ENCODE data around the gene CHRDL2.

DNA sequence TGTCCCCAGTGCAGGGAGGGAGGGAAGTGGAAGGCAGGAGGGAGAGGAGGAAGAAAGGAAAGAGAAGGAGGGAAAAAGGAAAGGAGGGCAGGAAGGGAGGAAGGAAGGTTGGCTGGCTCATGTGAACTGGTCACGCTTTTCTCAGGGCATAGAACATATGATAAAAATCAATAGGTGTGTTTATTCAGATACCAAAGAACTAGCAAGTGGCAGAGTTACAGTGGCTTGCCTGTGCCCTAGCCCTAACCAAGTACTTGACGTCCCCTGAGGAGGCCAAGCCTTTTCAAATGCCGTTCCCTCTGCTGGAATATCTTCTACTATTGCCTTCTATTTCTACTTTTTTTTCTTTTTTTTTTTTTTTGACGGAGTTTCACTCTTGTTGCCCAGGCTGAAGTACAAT is 33.5 kb downstream of the CHRDL2 start:
- TF ChIP-seq RARB (CRISPR knock-in tag; IDR thresholded peaks at IDR 0.05) (no peak), FOSL2 (IDR thresholded peaks at IDR 0.05) (no peak), FOSL2 (CRISPR knock-in tag; IDR thresholded peaks at IDR 0.05) (no peak), CTCF (IDR thresholded peaks at IDR 0.05) (no peak), KDM5A (IDR thresholded peaks at IDR 0.05) (no peak), JUN (IDR thresholded peaks at IDR 0.05) (no peak), TP53 (CRISPR knock-in tag; IDR thresholded peaks at IDR 0.05) (no peak), ESRRA (IDR thresholded peaks at IDR 0.05; ENCODE audit: borderline replicate concordance, low read length) (no peak), SMC3 (IDR thresholded peaks at IDR 0.05) (no peak)

Data from A549 (cell line).